NT2/D1 (cell line): ENCODE data around the gene CRAMP1.

Experiments used
- DNase-seq: peaks from one replicate; pipeline ENCODE4 v3.0.0-alpha.2; 2011; ENCODE audit warnings: low read depth, low spot score
- H3K27me3 ChIP-seq: 2 replicates; pipeline ENCODE4 v1.6.0; 2011; ENCODE audit warnings: mild to moderate bottlenecking; ENCODE audit not compliant: insufficient read length, insufficient read depth
- H3K36me3 ChIP-seq: 2 replicates; pipeline ENCODE4 v1.6.1; 2011; ENCODE audit warnings: mild to moderate bottlenecking, low read length, mixed read lengths; ENCODE audit not compliant: insufficient read depth, insufficient read length
- H3K4me1 ChIP-seq: 2 replicates; pipeline ENCODE4 v1.5.1; 2011; ENCODE audit not compliant: insufficient read depth, insufficient read length
- H3K4me3 ChIP-seq: 2 replicates; pipeline ENCODE4 v1.5.1; 2011; ENCODE audit warnings: low read depth; ENCODE audit not compliant: insufficient read length
- H3K9ac ChIP-seq: 2 replicates; pipeline ENCODE4 v1.6.0; 2011; ENCODE audit warnings: low read depth; ENCODE audit not compliant: insufficient read length
- H3K9me3 ChIP-seq: 2 replicates; pipeline ENCODE4 v1.5.1; 2011; ENCODE audit warnings: mild to moderate bottlenecking, low read length; ENCODE audit not compliant: insufficient read depth
- SUZ12 ChIP-seq: IDR thresholded peaks from 2 replicates; pipeline ENCODE4 v1.6.1; 2011; ENCODE audit not compliant: insufficient read length, insufficient read depth; ENCODE audit errors: extremely low read depth
- YY1 ChIP-seq: IDR thresholded peaks from 2 replicates; pipeline ENCODE4 v1.6.1; 2011; ENCODE audit not compliant: insufficient read length, insufficient read depth
- ZNF274 ChIP-seq: IDR thresholded peaks from 2 replicates; pipeline ENCODE4 v1.6.1; 2011; ENCODE audit warnings: mild to moderate bottlenecking, low read depth, low read length

CRAMP1 gene

GRCh38 chr16:1643521-1643920 is 31.4 kb downstream of the CRAMP1 start:
- no peaks in the 10 kb centered on the region for H3K27me3 ChIP-seq
- no peak overlapping the region for H3K4me3 ChIP-seq
- DNase-seq: no peak
- H3K9ac ChIP-seq: no peak overlapping the region
- no peaks in the 10 kb centered on the region for H3K9me3 ChIP-seq
- no peak for TF ChIP-seq ZNF274
- TF ChIP-seq SUZ12: no peak
- no peak for TF ChIP-seq YY1
- peaks cover 69% of the 10 kb centered on the region for H3K36me3 ChIP-seq
- H3K4me1 ChIP-seq: peaks cover 4% of the 10 kb centered on the region

- H3K4me3 ChIP-seq: no peak overlapping the region
- peak; percentile 9 for DNase-seq
- TF ChIP-seq YY1 (no peak), ZNF274 (no peak), SUZ12 (no peak)
- H3K9ac ChIP-seq: no peak overlapping the region
- no peaks in the 10 kb centered on the region for H3K27me3 ChIP-seq
- peaks cover 4% of the 10 kb centered on the region for H3K4me1 ChIP-seq
- H3K36me3 ChIP-seq: peaks cover 49% of the 10 kb centered on the region
- no peaks in the 10 kb centered on the region for H3K9me3 ChIP-seq
Observed at GRCh38 chr16:1645914-1646525, 33.9 kb downstream of the CRAMP1 start.

GRCh38 chr16:1647856-1648255 is 35.7 kb downstream of the CRAMP1 start:
- peaks cover 4% of the 10 kb centered on the region for H3K4me1 ChIP-seq
- H3K27me3 ChIP-seq: no peaks in the 10 kb centered on the region
- H3K9ac ChIP-seq: no peak overlapping the region
- no peak for TF ChIP-seq SUZ12
- TF ChIP-seq YY1: no peak
- TF ChIP-seq ZNF274: no peak
- no peak overlapping the region for H3K4me3 ChIP-seq
- peaks cover 48% of the 10 kb centered on the region for H3K36me3 ChIP-seq
- no peak for DNase-seq
- no peaks in the 10 kb centered on the region for H3K9me3 ChIP-seq

- DNase-seq: no peak
- peaks cover 4% of the 10 kb centered on the region for H3K4me1 ChIP-seq
- no peaks in the 10 kb centered on the region for H3K9me3 ChIP-seq
- no peak for TF ChIP-seq SUZ12
- no peak for TF ChIP-seq YY1
- TF ChIP-seq ZNF274: no peak
- no peak overlapping the region for H3K4me3 ChIP-seq
- H3K36me3 ChIP-seq: peaks cover 46% of the 10 kb centered on the region
- H3K9ac ChIP-seq: no peak overlapping the region
- H3K27me3 ChIP-seq: no peaks in the 10 kb centered on the region
Observed at GRCh38 chr16:1650131-1650530, 38.0 kb downstream of the CRAMP1 start.

GRCh38 chr16:1651094-1651973 is 39.2 kb downstream of the CRAMP1 start:
- no peak overlapping the region for H3K9ac ChIP-seq
- no peak overlapping the region for H3K4me3 ChIP-seq
- DNase-seq: no peak
- H3K36me3 ChIP-seq: peaks cover 50% of the 10 kb centered on the region
- no peaks in the 10 kb centered on the region for H3K4me1 ChIP-seq
- no peaks in the 10 kb centered on the region for H3K27me3 ChIP-seq
- H3K9me3 ChIP-seq: no peaks in the 10 kb centered on the region
- TF ChIP-seq YY1: no peak

- Histone ChIP-seq H3K4me3 (no peak overlapping the region), H3K27me3 (no peaks in the 10 kb centered on the region), H3K9me3 (no peaks in the 10 kb centered on the region), H3K4me1 (no peaks in the 10 kb centered on the region), H3K36me3 (peaks cover 56% of the 10 kb centered on the region), H3K9ac (no peak overlapping the region)
- no peak for DNase-seq
- TF ChIP-seq SUZ12: no peak
- TF ChIP-seq ZNF274: no peak
- no peak for TF ChIP-seq YY1
Observed at GRCh38 chr16:1651974-1652312, 39.8 kb downstream of the CRAMP1 start.

- H3K9ac ChIP-seq: no peak overlapping the region
- H3K4me3 ChIP-seq: no peak overlapping the region
- H3K4me1 ChIP-seq: no peaks in the 10 kb centered on the region
- peaks cover 67% of the 10 kb centered on the region for H3K36me3 ChIP-seq
- H3K27me3 ChIP-seq: no peaks in the 10 kb centered on the region
- TF ChIP-seq YY1 (no peak), ZNF274 (no peak)
- H3K9me3 ChIP-seq: no peaks in the 10 kb centered on the region
- no peak for DNase-seq
Observed at GRCh38 chr16:1653023-1653422, 40.9 kb downstream of the CRAMP1 start.
